Measurements from ENCODE around the gene TAC1. TPM values are rescaled to one million over a fixed set of nuclear protein-coding genes. Genes with fewer than 3 reads are reported as not detected.

TAC1 gene
- total RNA-seq (under 0.01 and 0.33 TPM in 2 replicates), polyA plus RNA-seq (not detected in 2 replicates), polyA minus RNA-seq (ENCODE audit: low replicate concordance) (3.1 TPM in 1 of 2 replicates, not detected in the other)
- not detected in 2 replicates for polyA plus RNA-seq (2012)

DNA sequence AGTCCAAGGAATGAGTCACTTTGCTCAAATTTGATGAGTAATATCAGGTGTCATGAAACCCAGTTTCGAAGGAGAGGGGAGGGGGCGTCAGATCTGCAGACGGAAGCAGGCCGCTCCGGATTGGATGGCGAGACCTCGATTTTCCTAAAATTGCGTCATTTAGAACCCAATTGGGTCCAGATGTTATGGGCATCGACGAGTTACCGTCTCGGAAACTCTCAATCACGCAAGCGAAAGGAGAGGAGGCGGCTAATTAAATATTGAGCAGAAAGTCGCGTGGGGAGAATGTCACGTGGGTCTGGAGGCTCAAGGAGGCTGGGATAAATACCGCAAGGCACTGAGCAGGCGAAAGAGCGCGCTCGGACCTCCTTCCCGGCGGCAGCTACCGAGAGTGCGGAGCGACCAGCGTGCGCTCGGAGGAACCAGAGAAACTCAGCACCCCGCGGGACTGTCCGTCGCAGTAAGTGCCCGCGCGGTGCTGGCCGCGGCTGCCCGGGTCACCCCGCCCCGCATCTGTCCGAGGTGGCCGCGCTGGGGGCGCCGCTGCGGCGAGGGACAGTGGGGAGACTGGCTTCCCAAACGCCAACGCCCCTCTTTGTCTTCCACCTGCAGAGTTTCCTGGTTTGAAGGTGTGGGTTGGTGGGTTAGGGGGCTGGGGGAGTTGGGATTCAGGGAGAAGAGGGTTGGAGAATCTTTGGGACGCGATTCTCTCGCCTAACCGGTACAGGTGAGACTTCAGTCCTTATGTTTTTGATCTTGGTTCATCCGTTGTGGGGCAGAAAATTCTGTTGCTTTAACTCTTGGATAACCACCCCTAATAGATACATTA lies at the start of gene TAC1:
TSS of gene TAC1 (plus strand) at position 351 of the 829 bp plus-strand sequence. CDS start 527 bp downstream, outside the sequence.
- Histone ChIP-seq H3K9me3 (ENCODE audit: control insufficient read depth, insufficient read depth, low read depth, low read length) (no peaks in the 10 kb centered on the region), H2AFZ (ENCODE audit: low read length) (no peak within 1 kb of the TSS), H3K4me3 (replicated peaks in 1 of 4; ENCODE audit: control extremely low read depth in 1 of 4, insufficient read depth in 1 of 4, low read depth in 3 of 4, low read length in 4 of 4) (peak within 1 kb of the TSS in 2 of 4 experiments; percentile 28 to 48), H4K20me1 (ENCODE audit: control insufficient read depth, extremely low read depth, insufficient read depth, low read length) (no peaks in the 10 kb centered on the region), H3K4me2 (ENCODE audit: extremely low read depth, insufficient read depth, low read length) (no peak within 1 kb of the TSS), H3K79me2 (ENCODE audit: control insufficient read depth, insufficient read depth, low read length) (no peaks in the 10 kb centered on the region), H3K27ac (ENCODE audit: insufficient read depth, low read length) (no peak within 1 kb of the TSS), H3K9ac (ENCODE audit: insufficient read depth, low read length) (no peak within 1 kb of the TSS), H3K36me3 (ENCODE audit: control insufficient read depth, insufficient read depth, low read length) (no peaks in the 10 kb centered on the region), H3K27me3 (ENCODE audit: control insufficient read depth, insufficient read depth, low read length) (peaks cover 19% of the 10 kb centered on the region), H3K4me1 (ENCODE audit: control insufficient read depth, extremely low read depth, insufficient read depth, low read length) (no peaks in the 10 kb centered on the region)
- peak; percentile 2 to 11 for DNase-seq (ENCODE audit: low read depth in 2 of 2)
- TF ChIP-seq EZH2 (IDR thresholded peaks at IDR 0.05; ENCODE audit: low read length, missing control alignments) (peak; percentile 36), CTCF (conservative IDR thresholded peaks at IDR 0.05 in 1 of 2, IDR thresholded peaks at IDR 0.05 in 1 of 2; ENCODE audit: low read depth in 1 of 2, low read length in 2 of 2) (no peak)

GRCh38 chr7:97685952-97686351 lies 45.9 kb upstream of the TAC1 start:
- no peak overlapping the region for H3K4me3 ChIP-seq (replicated peaks in 1 of 4; ENCODE audit: control extremely low read depth in 1 of 4, insufficient read depth in 1 of 4, low read depth in 3 of 4, low read length in 4 of 4)
- no peak overlapping the region for H2AFZ ChIP-seq (ENCODE audit: low read length)
- H3K79me2 ChIP-seq (ENCODE audit: control insufficient read depth, insufficient read depth, low read length): no peaks in the 10 kb centered on the region
- H3K36me3 ChIP-seq (ENCODE audit: control insufficient read depth, insufficient read depth, low read length): no peaks in the 10 kb centered on the region
- H3K9ac ChIP-seq (ENCODE audit: insufficient read depth, low read length): no peak overlapping the region
- H4K20me1 ChIP-seq (ENCODE audit: control insufficient read depth, extremely low read depth, insufficient read depth, low read length): no peaks in the 10 kb centered on the region
- H3K9me3 ChIP-seq (ENCODE audit: control insufficient read depth, insufficient read depth, low read depth, low read length): no peaks in the 10 kb centered on the region
- H3K4me1 ChIP-seq (ENCODE audit: control insufficient read depth, extremely low read depth, insufficient read depth, low read length): no peaks in the 10 kb centered on the region
- H3K4me2 ChIP-seq (ENCODE audit: extremely low read depth, insufficient read depth, low read length): no peak overlapping the region
- no peak for TF ChIP-seq EZH2 (IDR thresholded peaks at IDR 0.05; ENCODE audit: low read length, missing control alignments)
- TF ChIP-seq CTCF (conservative IDR thresholded peaks at IDR 0.05 in 1 of 2, IDR thresholded peaks at IDR 0.05 in 1 of 2; ENCODE audit: low read depth in 1 of 2, low read length in 2 of 2): no peak
- no peak for DNase-seq (ENCODE audit: low read depth in 2 of 2)
- H3K27ac ChIP-seq (ENCODE audit: insufficient read depth, low read length): no peak overlapping the region
- H3K27me3 ChIP-seq (ENCODE audit: control insufficient read depth, insufficient read depth, low read length): no peaks in the 10 kb centered on the region

DNA sequence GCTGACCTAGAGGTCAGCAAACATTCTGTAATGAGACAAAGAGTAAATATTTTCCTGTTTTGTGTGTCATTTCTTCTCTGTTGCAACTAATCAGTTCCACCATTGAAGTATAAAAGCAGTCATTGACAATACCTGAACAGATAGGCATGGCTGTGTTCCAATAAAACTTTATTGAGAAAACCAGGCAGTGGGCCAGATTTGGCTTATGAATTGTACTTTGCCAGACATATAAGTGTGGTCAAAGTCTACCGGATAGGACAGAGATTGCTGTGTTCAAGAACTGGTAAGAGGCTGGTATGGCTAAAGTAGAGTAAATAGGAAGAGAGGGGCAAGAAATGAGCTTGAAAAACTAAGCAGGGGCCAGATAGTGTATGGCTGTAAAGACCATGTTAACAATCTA lies 38.3 kb upstream of the TAC1 start:
- no peaks in the 10 kb centered on the region for H3K4me1 ChIP-seq (ENCODE audit: control insufficient read depth, extremely low read depth, insufficient read depth, low read length)
- H3K4me3 ChIP-seq (replicated peaks in 1 of 4; ENCODE audit: control extremely low read depth in 1 of 4, insufficient read depth in 1 of 4, low read depth in 3 of 4, low read length in 4 of 4): no peak overlapping the region
- no peak for DNase-seq (ENCODE audit: low read depth in 2 of 2)
- no peaks in the 10 kb centered on the region for H3K9me3 ChIP-seq (ENCODE audit: control insufficient read depth, insufficient read depth, low read depth, low read length)
- no peak overlapping the region for H3K4me2 ChIP-seq (ENCODE audit: extremely low read depth, insufficient read depth, low read length)
- no peak for TF ChIP-seq EZH2 (IDR thresholded peaks at IDR 0.05; ENCODE audit: low read length, missing control alignments)
- TF ChIP-seq CTCF (conservative IDR thresholded peaks at IDR 0.05 in 1 of 2, IDR thresholded peaks at IDR 0.05 in 1 of 2; ENCODE audit: low read depth in 1 of 2, low read length in 2 of 2): no peak
- H3K9ac ChIP-seq (ENCODE audit: insufficient read depth, low read length): no peak overlapping the region
- no peaks in the 10 kb centered on the region for H3K79me2 ChIP-seq (ENCODE audit: control insufficient read depth, insufficient read depth, low read length)
- no peaks in the 10 kb centered on the region for H4K20me1 ChIP-seq (ENCODE audit: control insufficient read depth, extremely low read depth, insufficient read depth, low read length)
- no peaks in the 10 kb centered on the region for H3K36me3 ChIP-seq (ENCODE audit: control insufficient read depth, insufficient read depth, low read length)
- no peak overlapping the region for H3K27ac ChIP-seq (ENCODE audit: insufficient read depth, low read length)
- H3K27me3 ChIP-seq (ENCODE audit: control insufficient read depth, insufficient read depth, low read length): no peaks in the 10 kb centered on the region
- H2AFZ ChIP-seq (ENCODE audit: low read length): no peak overlapping the region

All from fibroblast of lung (primary cell).